CD4-positive, alpha-beta memory T cell (primary cell): Measurements from ENCODE around the gene CTNNBL1. TPM values are rescaled to one million over a fixed set of nuclear protein-coding genes. Genes with fewer than 3 reads are reported as not detected.
A peak's percentile ranks its signal among the peaks of the same experiment; 100 is the strongest.
"Not testable (repeated sequence)": the region's sequence is repeated elsewhere in the genome, so short reads cannot be mapped to it uniquely, and the experiment has no call there.

Experiments used
- CTCF ChIA-PET: fragments of 350-600 bp; sonication (Branson Sonifier 250); formaldehyde crosslinking; loops from one replicate; lab custom pipeline; 2021; ENCODE audit warnings: inconsistent platforms; ENCODE audit not compliant: partially characterized antibody; lab: Charles Lee
- POLR2A ChIA-PET: fragments of 350-600 bp; sonication (Branson Sonifier 250); formaldehyde crosslinking; loops from one replicate; lab custom pipeline; 2021; ENCODE audit not compliant: partially characterized antibody; lab: Charles Lee
- DNase-seq, 5 donors: peaks; one replicate each; pipeline versions ENCODE4 v3.0.0 to v3.0.0-alpha.2; 2020 to 2022; ENCODE audit warnings: mixed read lengths in 1 of 5
- H3K27ac ChIP-seq: one replicate; pipeline ENCODE4 v1.7.0; 2013; ENCODE audit warnings: low read depth, low read length
- H3K27me3 ChIP-seq: 2 replicates; pipeline ENCODE4 v1.7.0; 2013; ENCODE audit warnings: mild to moderate bottlenecking, low read length, moderate library complexity; ENCODE audit not compliant: insufficient read depth
- H3K36me3 ChIP-seq: 2 replicates; pipeline ENCODE4 v1.7.0; 2013; ENCODE audit warnings: mild to moderate bottlenecking, low read length, moderate library complexity; ENCODE audit not compliant: insufficient read depth
- H3K4me1 ChIP-seq: 2 replicates; pipeline ENCODE4 v1.7.0; 2013; ENCODE audit warnings: mild to moderate bottlenecking, low read length, moderate library complexity; ENCODE audit not compliant: insufficient read depth
- H3K4me3 ChIP-seq, 2 donors: one replicate each; pipeline ENCODE4 v1.7.0; 2013; ENCODE audit warnings: low read length in 2 of 2, mild to moderate bottlenecking in 1 of 2
- H3K9me3 ChIP-seq, 2 donors: one replicate each; pipeline ENCODE4 v1.7.0; 2013; ENCODE audit warnings: low read length in 2 of 2, control low read depth in 1 of 2; ENCODE audit not compliant: control insufficient read depth in 1 of 2
- H3K27ac Mint-ChIP-seq, 7 donors: one replicate each; pipeline ENCODE4 v1.8.0; 2020 to 2021; ENCODE audit warnings: mixed read lengths in 7 of 7, mild to moderate bottlenecking in 6 of 7, inconsistent platforms in 3 of 7, moderate library complexity in 3 of 7
- H3K27me3 Mint-ChIP-seq, 2 donors: one replicate each; pipeline ENCODE4 v1.8.0; 2020 to 2021; ENCODE audit warnings: mixed read lengths in 2 of 2
- H3K36me3 Mint-ChIP-seq, 2 donors: one replicate each; pipeline ENCODE4 v1.8.0; 2020 to 2021; ENCODE audit warnings: mixed read lengths in 2 of 2, inconsistent platforms in 1 of 2, mild to moderate bottlenecking in 1 of 2
- H3K4me1 Mint-ChIP-seq, 4 donors: one replicate each; pipeline ENCODE4 v1.8.0; 2020 to 2021; ENCODE audit warnings: mixed read lengths in 4 of 4, mild to moderate bottlenecking in 1 of 4
- H3K4me3 Mint-ChIP-seq, 8 donors: one replicate each; pipeline ENCODE4 v1.8.0; 2020 to 2021; ENCODE audit warnings: mixed read lengths in 8 of 8, mild to moderate bottlenecking in 7 of 8, moderate library complexity in 6 of 8, inconsistent platforms in 3 of 8
- H3K9me3 Mint-ChIP-seq, 8 donors: one replicate each; pipeline ENCODE4 v1.8.0; 2020 to 2021; ENCODE audit warnings: mixed read lengths in 8 of 8, mild to moderate bottlenecking in 5 of 8, inconsistent platforms in 3 of 8, moderate library complexity in 1 of 8
- intact Hi-C: fragments of 100-400 bp; cut with micrococcal nuclease; formaldehyde crosslinking; loops from one replicate; pipeline ENCODE4 v1.15.1; 2023
- polyA plus RNA-seq, 2 donors: library from polyadenylated mRNA; unstranded; fragments of 300-500 nt; fragmentation: Illumina TruSeq; gene quantifications; one replicate each; pipeline ENCODE4 v1.2.3, GENCODE V29; 2021
- total RNA-seq, 2 experiments: library from RNA; stranded (reverse); gene quantifications; one replicate each; pipeline ENCODE4 v1.2.3, GENCODE V29; 2021

Gene CTNNBL1
- total and polyA plus RNA-seq, 4 experiments from 2014 or later = 41.5 to 104 (median 64.2) TPM

DNA sequence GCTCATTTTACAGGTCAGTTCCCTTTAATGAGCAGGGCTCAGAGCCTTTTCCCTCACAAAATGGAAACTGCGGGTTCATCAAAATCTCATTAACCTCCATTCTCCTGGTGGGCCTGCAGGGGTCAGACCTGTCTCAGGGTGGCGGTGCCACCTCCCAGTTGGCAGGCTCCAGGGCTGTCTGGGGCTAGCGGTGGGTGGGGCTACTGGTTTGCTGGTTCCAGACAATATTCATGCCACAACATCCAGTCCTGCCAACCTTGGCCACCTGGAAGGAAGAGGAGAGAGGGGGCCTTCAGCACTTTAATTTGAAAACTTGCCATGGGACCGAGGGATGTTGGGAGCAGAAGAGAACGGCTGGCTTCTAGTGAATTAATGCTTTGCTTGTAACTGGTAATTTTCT lies 41.9 kb upstream of the CTNNBL1 start:
- H3K4me3 Mint-ChIP-seq = no peak overlapping the region
- intact Hi-C loops = loop anchor here (5.0 kb wide), 1 partner anchor 340 kb away; no protein-coding TSS in a partner anchor
- Histone ChIP-seq H3K4me3 (no peak overlapping the region), H3K36me3 (no peaks in the 10 kb centered on the region), H3K27ac (no peak overlapping the region), H3K9me3 (no peaks in the 10 kb centered on the region), H3K4me1 (no peaks in the 10 kb centered on the region), H3K27me3 (no peaks in the 10 kb centered on the region)
- DNase-seq = peak in 1 of 5 donors; percentile 2
- ChIA-PET POLR2A (no interaction called here), CTCF (no interaction called here)
- no peaks in the 10 kb centered on the region for H3K4me1 Mint-ChIP-seq
- H3K27me3 Mint-ChIP-seq = peaks cover 12 to 26% of the 10 kb centered on the region in 2 donors
- H3K27ac Mint-ChIP-seq = no peak overlapping the region
- peaks cover 0 to 1% (median 0%) of the 10 kb centered on the region in 8 donors for H3K9me3 Mint-ChIP-seq
- no peaks in the 10 kb centered on the region for H3K36me3 Mint-ChIP-seq

DNA sequence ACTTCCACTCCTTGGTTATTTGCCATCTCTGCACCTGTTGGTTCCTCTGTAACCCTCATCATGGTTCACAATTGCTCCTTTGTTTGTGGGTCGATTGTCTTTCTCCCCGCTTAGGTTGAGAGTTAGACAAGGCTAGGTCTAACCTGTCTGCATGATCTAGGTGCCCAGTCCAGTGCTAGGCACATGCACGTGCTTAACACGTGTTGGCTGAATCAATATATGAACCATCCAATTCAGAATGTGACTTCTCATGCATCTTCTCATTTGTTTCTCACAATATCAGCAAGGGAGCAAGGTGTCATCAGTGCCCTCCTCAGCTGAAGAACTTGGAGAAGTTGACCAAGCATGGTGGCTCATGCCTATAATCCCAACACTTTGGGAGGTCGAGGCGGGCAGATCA lies 36.9 kb upstream of the CTNNBL1 start:
- no peaks in the 10 kb centered on the region for H3K4me1 Mint-ChIP-seq
- H3K4me3 Mint-ChIP-seq = no peak overlapping the region
- no peaks in the 10 kb centered on the region for H3K36me3 Mint-ChIP-seq
- POLR2A ChIA-PET = no interaction called here
- H3K4me3 ChIP-seq = no peak overlapping the region
- H3K4me1 ChIP-seq = no peaks in the 10 kb centered on the region
- intact Hi-C loops = no loop called here
- peaks cover 8 to 9% of the 10 kb centered on the region in 2 donors for H3K27me3 Mint-ChIP-seq
- no peak overlapping the region for H3K27ac ChIP-seq
- DNase-seq = no peak
- H3K9me3 ChIP-seq = no peaks in the 10 kb centered on the region
- CTCF ChIA-PET = no interaction called here
- no peaks in the 10 kb centered on the region for H3K36me3 ChIP-seq
- no peaks in the 10 kb centered on the region for H3K27me3 ChIP-seq
- no peaks in the 10 kb centered on the region for H3K9me3 Mint-ChIP-seq
- H3K27ac Mint-ChIP-seq = no peak overlapping the region

DNA sequence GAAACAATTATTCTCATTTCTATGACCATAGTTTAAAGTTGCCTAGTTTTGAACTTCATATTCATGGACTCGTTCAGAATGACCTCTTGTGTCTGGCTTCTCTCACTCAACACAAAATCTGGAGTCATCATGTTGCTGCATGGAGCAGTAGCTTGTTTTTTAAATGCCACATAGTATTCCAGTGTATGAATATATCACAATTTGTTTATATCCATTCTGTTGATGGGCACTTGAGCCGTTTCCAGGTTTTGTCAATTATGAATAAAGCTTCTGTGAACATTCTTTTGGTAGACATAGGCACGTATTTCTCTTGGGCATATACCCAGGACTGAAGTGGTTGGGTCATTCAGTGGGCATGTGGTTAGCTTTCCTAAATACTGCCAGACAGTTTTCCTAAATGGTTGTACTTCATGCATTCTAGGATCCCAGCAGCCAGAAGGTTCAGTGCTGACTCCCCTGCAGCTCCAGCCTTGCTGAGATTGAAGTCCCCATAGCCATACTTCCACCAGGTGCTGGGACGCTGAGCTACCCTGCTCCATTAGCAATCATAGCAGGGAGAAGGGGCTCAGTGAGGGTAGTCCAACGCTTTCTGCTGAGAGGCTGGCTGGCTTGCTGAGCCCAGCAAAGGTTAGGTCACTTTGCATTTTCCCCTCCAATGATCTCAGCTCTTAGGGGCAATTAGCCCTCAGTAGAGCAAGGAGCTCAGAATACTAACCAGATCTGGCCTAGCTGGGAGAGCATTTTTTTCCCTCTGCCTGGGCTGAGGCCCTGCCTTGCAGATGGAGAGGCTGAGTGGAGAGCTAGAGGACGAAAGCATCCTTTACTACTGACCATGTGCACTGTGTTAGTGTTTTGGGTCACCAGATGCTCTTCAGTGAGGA lies 35.7 kb upstream of the CTNNBL1 start:
- DNase-seq = no peak
- Histone ChIP-seq H3K4me3 (no peak overlapping the region), H3K4me1 (no peaks in the 10 kb centered on the region), H3K36me3 (no peaks in the 10 kb centered on the region), H3K9me3 (no peaks in the 10 kb centered on the region), H3K27ac (no peak overlapping the region), H3K27me3 (no peaks in the 10 kb centered on the region)
- no peaks in the 10 kb centered on the region for H3K36me3 Mint-ChIP-seq
- ChIA-PET CTCF (interaction anchor here (1.2 kb wide), 1 partner anchor 9 kb away, joined by 3 read pairs; no protein-coding TSS in a partner anchor), POLR2A (no interaction called here)
- no peaks in the 10 kb centered on the region for H3K9me3 Mint-ChIP-seq
- no peak overlapping the region for H3K4me3 Mint-ChIP-seq
- no peak overlapping the region for H3K27ac Mint-ChIP-seq
- H3K4me1 Mint-ChIP-seq = no peaks in the 10 kb centered on the region
- peaks cover 6% of the 10 kb centered on the region in 2 donors for H3K27me3 Mint-ChIP-seq
- intact Hi-C loops = no loop called here

DNA sequence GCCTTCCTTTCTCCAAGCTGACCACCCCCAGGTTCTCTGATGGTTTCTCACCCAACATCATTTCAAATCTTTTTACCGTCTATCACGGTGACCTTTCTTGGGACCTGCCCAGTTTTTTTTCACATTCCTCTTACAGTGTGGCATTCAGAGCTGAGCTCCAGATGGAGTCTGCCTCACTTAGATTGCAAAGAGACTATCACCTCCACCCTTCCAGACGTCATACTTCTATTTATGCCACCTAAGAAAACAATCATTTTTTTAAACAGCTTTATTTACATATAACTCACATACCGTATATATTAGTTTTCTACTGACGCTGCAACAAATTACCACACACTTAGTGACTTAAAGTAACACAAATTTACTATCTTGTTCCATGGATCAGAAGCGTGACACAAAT lies 32.3 kb upstream of the CTNNBL1 start:
- Histone ChIP-seq H3K4me1 (no peaks in the 10 kb centered on the region), H3K27me3 (no peaks in the 10 kb centered on the region), H3K27ac (no peak overlapping the region), H3K9me3 (no peaks in the 10 kb centered on the region), H3K4me3 (no peak overlapping the region), H3K36me3 (no peaks in the 10 kb centered on the region)
- no peak overlapping the region for H3K27ac Mint-ChIP-seq
- no peaks in the 10 kb centered on the region for H3K4me1 Mint-ChIP-seq
- H3K36me3 Mint-ChIP-seq = no peaks in the 10 kb centered on the region
- CTCF ChIA-PET = interaction anchor here (1.1 kb wide), 1 partner anchor 55 kb away, joined by 3 read pairs; no protein-coding TSS in a partner anchor
- peaks cover 1 to 9% of the 10 kb centered on the region in 2 donors for H3K27me3 Mint-ChIP-seq
- POLR2A ChIA-PET = no interaction called here
- DNase-seq = no peak
- H3K9me3 Mint-ChIP-seq = peaks cover 0 to 17% (median 11%) of the 10 kb centered on the region in 8 donors
- intact Hi-C loops = no loop called here
- H3K4me3 Mint-ChIP-seq = no peak overlapping the region

DNA sequence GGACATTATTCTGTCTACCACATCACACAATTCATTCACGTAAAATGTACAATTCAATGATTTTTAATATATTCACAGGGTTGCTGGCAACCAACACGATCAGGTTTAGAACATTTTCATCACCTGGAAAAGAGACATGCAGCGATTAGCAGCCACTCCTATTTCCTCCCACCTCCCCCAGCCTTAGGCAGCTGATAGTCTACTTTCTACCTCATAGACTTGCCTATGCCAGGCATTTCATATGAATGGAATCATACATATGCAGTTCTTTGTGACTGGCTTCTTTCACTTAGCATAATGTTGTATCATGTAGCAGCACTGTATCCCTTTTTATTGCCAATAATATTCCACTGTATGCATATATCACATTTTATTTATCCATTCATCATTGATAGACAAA lies 31.5 kb upstream of the CTNNBL1 start:
- peaks cover 0 to 22% (median 11%) of the 10 kb centered on the region in 8 donors for H3K9me3 Mint-ChIP-seq
- CTCF ChIA-PET = interaction anchor here (1.1 kb wide), 1 partner anchor 54 kb away, joined by 3 read pairs; no protein-coding TSS in a partner anchor
- H3K27me3 ChIP-seq = no peaks in the 10 kb centered on the region
- no peaks in the 10 kb centered on the region for H3K36me3 ChIP-seq
- intact Hi-C loops = no loop called here
- POLR2A ChIA-PET = no interaction called here
- H3K27me3 Mint-ChIP-seq = peaks cover 1 to 9% of the 10 kb centered on the region in 2 donors
- no peaks in the 10 kb centered on the region for H3K4me1 Mint-ChIP-seq
- no peak overlapping the region for H3K27ac ChIP-seq
- no peak for DNase-seq
- H3K4me1 ChIP-seq = no peaks in the 10 kb centered on the region
- no peak overlapping the region for H3K27ac Mint-ChIP-seq
- no peak overlapping the region for H3K4me3 Mint-ChIP-seq
- H3K36me3 Mint-ChIP-seq = no peaks in the 10 kb centered on the region
- no peaks in the 10 kb centered on the region for H3K9me3 ChIP-seq
- H3K4me3 ChIP-seq = no peak overlapping the region

DNA sequence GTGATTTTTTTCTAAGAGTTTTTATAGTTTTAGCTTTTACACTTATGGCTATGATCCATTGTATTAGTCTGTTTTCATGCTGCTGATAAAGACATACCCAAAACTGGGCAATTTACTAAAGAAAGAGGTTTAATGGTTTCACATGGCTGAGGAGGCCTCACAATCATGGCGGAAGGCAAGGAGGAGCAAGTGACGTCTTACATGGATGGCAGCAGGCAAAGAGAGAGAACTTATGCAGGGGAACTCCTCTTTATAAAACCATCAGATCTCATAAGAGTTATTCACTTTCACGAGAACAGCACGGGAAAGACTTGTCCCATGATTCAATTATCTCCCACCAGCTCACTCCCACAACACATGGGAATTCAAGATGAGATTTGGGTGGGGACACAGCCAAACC lies 29.2 kb upstream of the CTNNBL1 start:
- H3K36me3 Mint-ChIP-seq, H3K9me3 ChIP-seq, H3K27ac Mint-ChIP-seq, H3K27ac ChIP-seq, intact Hi-C loops, POLR2A ChIA-PET, H3K4me1 Mint-ChIP-seq, H3K27me3 ChIP-seq, H3K4me3 ChIP-seq, DNase-seq, H3K4me1 ChIP-seq, H3K4me3 Mint-ChIP-seq, H3K36me3 ChIP-seq, CTCF ChIA-PET: not testable (repeated sequence)
- H3K27me3 Mint-ChIP-seq = peaks cover 9 to 13% of the 10 kb centered on the region in 2 donors
- H3K9me3 Mint-ChIP-seq = peaks cover 0 to 22% (median 12%) of the 10 kb centered on the region in 8 donors

DNA sequence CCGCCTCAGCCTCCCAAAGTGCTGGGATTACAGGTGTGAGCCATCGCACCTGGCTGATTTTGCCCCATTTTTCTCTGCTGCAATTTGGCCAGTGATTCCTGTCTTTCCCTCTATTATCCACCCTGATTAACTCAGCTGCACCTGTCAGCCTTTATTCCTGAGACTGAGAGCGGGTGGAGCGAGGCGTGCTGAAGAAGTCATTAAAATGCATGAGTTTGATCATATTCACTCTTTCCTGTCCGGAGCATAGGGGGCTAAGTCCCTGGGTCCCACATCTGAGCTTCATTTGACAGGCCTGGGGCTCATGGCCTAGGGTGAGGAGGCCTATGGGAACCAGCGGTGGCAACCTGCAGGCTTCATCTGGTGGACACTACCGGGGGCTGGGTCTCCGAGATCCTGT lies 25.7 kb upstream of the CTNNBL1 start:
- POLR2A ChIA-PET = no interaction called here
- intact Hi-C loops = no loop called here
- no peak for DNase-seq
- H3K4me3 ChIP-seq = no peak overlapping the region
- no peaks in the 10 kb centered on the region for H3K4me1 Mint-ChIP-seq
- H3K27me3 ChIP-seq = no peaks in the 10 kb centered on the region
- H3K36me3 Mint-ChIP-seq = no peaks in the 10 kb centered on the region
- no peak overlapping the region for H3K4me3 Mint-ChIP-seq
- no peak overlapping the region for H3K27ac ChIP-seq
- H3K27me3 Mint-ChIP-seq = peaks cover 18 to 36% of the 10 kb centered on the region in 2 donors
- H3K36me3 ChIP-seq = no peaks in the 10 kb centered on the region
- CTCF ChIA-PET = no interaction called here
- no peaks in the 10 kb centered on the region for H3K4me1 ChIP-seq
- H3K9me3 ChIP-seq = no peaks in the 10 kb centered on the region
- no peak overlapping the region for H3K27ac Mint-ChIP-seq
- H3K9me3 Mint-ChIP-seq = peaks cover 0 to 22% (median 12%) of the 10 kb centered on the region in 8 donors
